ENCODE results near the gene PGM3. TPM values are rescaled to one million over a fixed set of nuclear protein-coding genes. Genes with fewer than 3 reads are reported as not detected.

Gene PGM3
- total RNA-seq, 1 donor from 2014 or later = 23.8 TPM

DNA sequence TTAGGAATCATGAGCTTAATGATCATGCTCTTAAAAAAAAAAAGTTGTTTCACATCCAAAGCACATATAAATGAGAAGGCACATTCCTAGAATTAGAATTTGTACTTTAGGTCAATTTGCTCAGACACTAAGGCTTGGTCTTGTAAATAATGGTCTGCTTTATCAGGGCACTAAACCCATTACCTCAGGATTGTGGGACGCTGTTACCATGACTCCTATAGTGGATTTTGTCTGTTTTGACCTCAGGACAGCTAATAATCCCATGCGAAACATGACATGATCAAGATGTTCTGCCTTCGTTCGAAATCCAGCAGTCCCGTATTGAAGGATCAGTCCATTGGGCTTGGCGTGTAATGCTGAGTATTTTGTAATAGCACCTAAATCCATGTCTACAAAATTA lies 2.4 kb downstream of the PGM3 start:
- DNase-seq (ENCODE audit: low spot score) = no peak
- intact Hi-C loops (cut with DNase I) = loop anchor here (5.0 to 10.0 kb wide), 2 partner anchors 123 to 946 kb away; partner anchors contain the start of genes DOP1A, IBTK and UBE3D

DNA sequence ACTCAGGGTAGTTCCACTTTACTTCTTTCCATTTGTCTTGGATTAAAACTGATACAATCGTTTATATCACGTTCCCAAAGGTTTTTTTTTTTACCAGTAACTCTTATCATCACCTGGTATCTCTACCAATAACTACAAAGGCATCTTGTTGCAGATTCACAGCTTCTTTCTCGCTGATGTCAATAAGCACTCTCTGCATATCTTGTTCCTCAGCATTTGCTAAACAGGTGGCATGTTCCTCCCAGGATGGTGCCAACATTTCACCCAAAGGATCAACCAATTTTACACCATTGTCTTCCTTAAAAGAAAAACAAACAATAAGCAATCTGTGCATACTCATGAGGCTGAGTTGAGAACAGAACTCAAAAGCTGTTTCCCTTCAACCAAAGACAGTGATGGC lies 4.6 kb downstream of the PGM3 start:
- no peak for DNase-seq (ENCODE audit: low spot score)
- intact Hi-C loops (cut with DNase I) = loop anchor here (10.0 kb wide), 1 partner anchor 234 kb away; no protein-coding TSS in a partner anchor

DNA sequence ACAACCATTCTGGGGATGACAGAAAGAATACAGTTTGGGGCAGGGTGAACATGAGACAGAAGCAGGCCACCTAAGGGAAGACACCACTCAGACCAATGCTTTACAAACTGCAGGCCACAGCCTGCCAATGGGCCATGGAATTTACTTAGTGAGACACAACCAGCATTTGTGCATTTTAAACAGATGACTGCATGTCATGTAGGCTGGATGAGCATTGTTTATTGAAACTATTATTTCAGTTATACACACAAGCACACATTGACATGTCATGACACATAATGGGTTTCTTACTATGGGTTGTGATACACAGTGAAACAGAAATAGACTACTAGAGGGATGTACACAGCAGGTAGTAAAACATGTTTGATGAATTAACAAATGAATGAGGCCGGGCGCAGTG lies 8.0 kb downstream of the PGM3 start:
- no peak for DNase-seq (ENCODE audit: low spot score)
- intact Hi-C loops (cut with DNase I) = loop anchor here (10.0 kb wide), 1 partner anchor 230 kb away; no protein-coding TSS in a partner anchor

DNA sequence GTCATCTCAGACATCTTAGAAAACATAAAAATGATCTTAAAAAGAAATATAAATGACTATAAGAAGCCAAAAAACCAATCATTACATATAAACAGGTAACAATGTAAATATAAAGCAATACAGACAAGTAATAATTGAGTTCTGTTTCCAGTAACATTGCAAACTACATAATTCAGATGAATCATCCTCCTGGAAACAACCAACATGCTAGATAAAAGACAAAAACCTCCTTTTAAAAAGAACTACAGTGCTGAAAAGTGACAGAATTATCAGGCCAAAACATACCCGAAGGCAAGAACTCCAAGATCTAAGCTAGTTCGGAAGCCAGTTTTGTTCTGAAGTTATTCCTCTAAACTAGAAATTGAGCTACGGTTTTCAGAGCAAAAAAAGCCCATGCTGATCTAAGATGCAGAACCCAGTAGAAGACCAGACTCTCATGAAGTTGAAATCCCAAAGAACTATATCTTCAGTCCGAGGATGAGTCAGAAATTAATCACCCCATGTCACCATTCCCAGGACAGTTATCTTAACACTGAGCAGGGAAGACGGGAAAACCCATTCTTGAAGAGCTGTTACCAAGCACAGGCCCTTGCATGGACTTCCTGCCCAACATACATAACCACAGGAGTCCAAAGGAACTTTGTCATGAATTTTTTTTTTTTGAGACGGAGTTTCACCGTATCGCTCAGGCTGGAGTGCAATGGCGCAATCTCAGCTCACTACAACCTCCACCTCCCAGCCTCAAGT lies 9.8 kb downstream of the PGM3 start:
- intact Hi-C loops (cut with DNase I) = loop anchor here (10.0 kb wide), 1 partner anchor 228 kb away; no protein-coding TSS in a partner anchor
- DNase-seq (ENCODE audit: low spot score) = no peak

DNA sequence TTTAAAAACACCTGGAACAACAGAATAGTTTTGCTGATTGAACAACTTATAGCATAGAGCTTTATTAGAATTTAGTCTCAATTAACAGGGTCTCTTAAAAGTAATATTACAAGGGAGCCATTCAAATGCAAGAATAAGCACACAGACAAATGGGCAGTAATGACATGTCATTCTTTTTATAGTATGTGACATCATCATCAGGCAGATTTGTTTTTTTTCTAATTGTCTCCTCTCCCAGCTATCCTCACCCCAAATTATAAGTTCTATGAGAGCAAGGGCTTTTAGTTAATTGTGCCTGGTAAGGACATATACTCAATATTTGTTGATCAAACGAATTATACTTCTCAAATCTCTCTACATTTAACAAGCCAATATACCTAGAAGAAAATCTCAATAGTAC lies 11.0 kb downstream of the PGM3 start:
- DNase-seq (ENCODE audit: low spot score) = no peak
- intact Hi-C loops (cut with DNase I) = loop anchor here (10.0 kb wide), 1 partner anchor 227 kb away; no protein-coding TSS in a partner anchor

DNA sequence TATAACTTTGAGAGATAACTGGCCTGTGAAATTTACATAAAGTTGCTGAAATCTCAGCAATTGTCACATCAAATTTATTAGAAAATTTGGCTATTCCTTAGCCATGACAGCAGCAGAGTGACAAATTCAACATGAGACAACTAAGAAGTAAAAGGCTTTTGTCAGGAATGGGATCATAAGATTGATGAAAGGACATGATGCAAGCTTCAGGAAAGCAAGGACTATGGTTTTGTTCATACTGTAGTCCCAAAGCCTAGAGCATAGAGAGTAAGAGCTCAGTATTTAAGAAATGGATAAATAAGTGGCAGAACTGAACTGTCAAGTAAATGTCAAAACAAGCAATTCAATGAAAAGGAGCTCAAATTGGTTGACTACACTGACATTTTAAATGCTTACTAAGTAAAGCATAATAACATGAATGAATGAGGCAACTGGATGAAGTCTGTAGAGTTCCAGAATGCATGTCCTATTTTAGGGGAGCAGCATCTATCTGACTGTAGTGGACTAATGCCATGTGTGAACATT lies 12.6 kb downstream of the PGM3 start:
- intact Hi-C loops (cut with DNase I) = loop anchor here (10.0 kb wide), 1 partner anchor 226 kb away; no protein-coding TSS in a partner anchor
- no peak for DNase-seq (ENCODE audit: low spot score)

DNA sequence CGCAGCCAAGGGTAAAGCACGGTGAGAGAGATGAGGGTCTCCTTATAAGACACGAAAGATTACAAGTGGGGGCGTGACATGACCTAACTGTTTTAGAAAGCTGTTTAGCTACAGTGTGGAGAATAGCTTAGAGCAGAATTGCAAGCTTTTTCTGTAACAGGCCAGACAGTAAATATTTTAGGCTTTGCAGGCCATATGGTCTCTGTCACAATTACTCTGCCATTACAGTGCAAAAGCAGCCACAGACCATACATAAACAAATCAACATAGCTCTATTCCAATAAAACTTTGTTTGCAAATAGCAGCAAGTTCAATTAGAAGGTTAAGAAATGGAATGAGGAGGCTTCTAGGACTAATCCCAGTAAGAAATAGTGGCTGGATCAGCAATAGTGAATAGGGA lies 16.8 kb downstream of the PGM3 start:
- no peak for DNase-seq (ENCODE audit: low spot score)
- intact Hi-C loops (cut with DNase I) = no loop called here

DNA sequence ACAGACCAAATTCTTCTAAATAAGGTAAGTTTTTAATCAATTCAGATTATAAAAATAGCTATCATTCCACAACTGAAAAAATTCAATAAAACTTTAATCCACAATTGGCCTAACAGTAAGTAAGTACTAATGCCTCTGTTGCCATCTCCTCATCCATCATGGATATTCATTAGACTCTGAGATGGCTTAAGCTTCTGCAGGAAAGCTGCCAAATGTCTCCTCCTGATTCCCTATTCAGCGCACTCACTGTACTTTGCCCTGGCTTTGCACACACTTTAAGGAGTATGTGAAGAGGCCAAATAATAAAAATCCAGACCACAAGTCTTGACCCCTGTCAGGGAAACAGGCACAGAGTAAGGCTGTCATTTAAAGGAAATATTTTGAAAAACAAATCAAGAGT lies 23.6 kb downstream of the PGM3 start:
- no peak for DNase-seq (ENCODE audit: low spot score)
- intact Hi-C loops (cut with DNase I) = no loop called here

DNA sequence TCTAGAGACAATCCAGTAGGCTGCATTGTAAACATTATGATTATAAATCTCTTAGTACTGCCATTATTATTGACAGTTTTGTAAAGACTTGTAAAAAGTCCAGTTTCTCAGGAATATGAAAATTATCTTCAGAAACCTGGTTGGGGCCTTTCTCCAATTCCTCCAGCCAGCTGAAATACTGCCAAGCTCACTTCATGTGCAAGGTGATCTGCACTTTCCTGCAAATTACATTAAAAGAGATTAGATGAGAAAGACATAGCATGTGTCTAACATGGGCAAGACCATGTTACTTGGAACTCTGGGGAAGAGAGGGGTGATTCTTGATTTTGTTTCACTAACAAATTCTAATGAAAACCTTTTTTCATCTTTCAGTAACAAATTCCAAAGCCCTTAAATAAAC lies 24.0 kb downstream of the PGM3 start:
- intact Hi-C loops (cut with DNase I) = no loop called here
- DNase-seq (ENCODE audit: low spot score) = no peak

DNA sequence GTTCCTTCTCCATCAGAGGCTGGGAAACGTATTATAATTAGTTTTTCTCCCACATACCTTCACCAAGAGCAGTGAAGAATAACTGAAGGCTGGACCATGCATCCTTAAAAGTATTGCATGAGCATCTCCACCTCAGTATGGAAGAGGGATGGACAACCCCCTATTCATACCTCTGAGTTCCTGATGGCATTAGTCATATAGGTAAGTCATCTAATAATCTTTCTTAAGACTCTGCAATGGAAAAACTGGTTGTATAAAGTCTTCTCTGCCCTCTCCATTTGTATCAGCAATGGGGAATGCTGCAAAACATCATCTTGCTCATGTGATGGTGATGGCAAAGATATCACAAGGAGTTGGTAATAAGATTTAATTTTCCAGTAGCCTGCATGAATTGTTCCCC lies 24.5 kb downstream of the PGM3 start:
- intact Hi-C loops (cut with DNase I) = no loop called here
- DNase-seq (ENCODE audit: low spot score) = no peak

DNA sequence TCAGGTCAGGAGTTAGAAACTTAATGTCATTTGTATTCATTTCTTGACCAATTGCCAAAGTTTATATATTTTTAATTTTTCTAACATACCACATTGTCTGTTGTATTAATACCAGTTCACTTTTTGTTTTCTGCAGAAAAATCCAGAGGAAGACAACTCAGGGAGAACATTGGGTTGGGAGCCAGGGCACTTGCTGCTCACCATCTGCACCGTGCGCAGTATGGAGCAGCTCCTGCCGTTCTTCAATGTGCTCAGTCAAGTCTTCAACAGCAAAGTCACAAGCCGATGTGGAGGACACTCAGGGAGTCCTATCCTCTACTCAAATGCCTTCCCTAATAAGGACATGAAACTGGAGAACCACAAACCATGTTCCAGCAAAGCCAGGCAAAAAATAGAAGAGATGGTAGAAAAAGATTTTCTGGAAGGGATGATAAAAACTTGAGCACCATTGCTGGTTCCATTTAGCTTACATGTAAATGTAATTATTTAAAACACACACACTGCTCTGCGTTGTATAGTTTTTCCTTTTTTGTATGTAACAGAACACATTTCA lies 25.3 kb downstream of the PGM3 start:
- intact Hi-C loops (cut with DNase I) = no loop called here
- no peak for DNase-seq (ENCODE audit: low spot score)

DNA sequence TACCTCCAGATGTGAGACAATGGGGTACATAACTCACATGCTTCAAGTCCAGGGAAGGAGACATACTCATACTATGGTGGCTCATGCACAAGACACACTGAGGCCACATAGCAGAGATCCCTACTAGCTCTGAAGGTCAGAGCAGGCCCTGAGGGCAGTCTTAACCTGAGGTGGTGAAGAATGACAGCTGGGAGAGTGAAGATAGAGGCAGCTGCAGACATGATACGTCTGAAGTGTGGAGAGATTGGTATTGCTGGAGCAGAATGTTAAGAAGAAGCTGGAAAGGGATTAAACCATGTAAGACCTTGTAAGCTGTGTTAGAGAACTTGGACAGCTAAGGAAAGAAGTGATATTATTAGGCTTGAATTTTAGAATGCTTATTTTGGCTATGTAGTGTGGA lies 32.9 kb downstream of the PGM3 start:
- intact Hi-C loops (cut with DNase I) = no loop called here
- no peak for DNase-seq (ENCODE audit: low spot score)

DNA sequence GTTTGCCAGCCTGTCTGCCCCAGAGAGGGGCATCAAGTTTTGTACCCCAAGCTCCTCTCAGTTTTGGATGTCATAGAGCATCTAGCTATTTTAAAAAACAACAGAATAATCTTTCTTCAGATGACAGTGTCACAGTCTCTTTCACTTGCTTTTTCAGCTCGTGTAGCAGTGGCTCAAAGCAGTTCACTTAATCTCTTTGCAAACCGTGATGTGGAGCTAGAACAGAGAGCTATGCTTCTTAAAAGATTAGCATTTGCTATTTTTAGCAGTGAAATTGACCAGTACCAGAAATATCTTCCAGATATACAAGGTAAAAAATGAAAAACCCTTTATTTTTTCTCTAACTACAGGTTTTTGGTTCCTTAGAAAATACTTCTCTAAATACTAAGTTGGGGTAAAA lies 37.3 kb downstream of the PGM3 start:
- no peak for DNase-seq (ENCODE audit: low spot score)
- intact Hi-C loops (cut with DNase I) = no loop called here

DNA sequence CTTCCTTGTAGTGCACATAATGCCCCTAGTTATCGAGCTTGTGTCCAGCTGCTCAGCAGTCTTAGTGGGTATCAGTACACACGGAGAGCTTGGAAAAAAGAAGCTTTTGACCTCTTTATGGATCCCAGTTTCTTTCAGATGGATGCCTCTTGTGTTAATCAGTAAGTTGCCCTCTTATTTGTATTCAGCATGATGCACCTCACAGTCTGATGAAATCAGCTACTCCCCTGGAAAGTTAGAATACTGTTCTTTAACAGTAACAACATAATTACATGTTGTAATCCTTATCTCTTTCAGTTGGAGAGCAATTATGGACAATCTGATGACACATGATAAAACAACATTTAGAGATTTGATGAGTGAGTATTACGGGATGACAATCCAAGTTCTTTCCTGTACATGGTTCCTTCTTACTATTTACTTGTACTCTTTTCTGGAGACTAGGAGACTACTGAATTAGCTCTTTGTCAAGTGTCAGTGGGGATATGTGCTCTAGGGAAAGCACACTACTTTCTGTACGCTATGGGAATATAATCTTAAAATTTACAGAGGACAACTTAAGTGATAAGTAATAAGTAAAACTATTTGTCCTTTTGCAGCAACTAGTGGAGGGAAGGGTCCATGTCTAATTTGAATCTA lies 39.1 kb downstream of the PGM3 start:
- DNase-seq (ENCODE audit: low spot score) = no peak
- intact Hi-C loops (cut with DNase I) = no loop called here

DNA sequence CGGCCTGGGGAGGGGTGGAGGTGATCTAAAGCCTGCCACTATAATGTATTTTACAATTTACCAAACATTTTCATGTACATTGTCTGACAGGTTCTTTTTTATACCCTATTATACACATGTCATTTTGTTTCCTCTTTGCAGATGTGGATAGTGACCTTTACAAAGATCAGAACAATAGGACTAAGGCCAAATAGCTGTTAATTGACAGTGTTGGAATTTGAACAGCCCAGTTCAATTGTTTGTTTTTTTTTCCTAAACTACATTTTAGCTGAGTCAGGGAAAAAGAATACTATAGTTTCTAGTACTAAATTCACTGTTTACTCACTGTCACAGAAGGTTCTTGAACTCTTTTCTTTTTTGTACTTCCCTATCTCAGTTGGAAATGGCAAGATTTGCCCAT lies 40.2 kb downstream of the PGM3 start:
- intact Hi-C loops (cut with DNase I) = no loop called here
- no peak for DNase-seq (ENCODE audit: low spot score)

DNA sequence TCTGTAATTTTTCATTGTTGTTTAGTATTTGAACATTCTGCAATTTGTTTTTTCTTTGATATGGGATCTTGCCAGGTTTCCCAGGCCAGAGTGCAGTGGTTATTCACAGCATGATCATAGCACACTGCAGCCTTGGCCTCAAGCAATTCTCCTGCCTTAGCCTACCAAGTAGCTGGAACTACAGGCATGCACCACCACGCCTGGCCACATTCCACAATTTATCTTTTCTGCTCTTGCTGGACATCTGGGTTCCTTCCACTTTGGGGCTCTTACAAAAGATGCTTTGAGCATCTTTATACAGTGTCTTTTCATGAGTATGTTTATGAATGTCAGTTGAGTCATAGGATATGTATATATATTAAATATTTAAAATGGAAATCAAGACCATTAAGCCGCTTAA lies 42.0 kb downstream of the PGM3 start:
- no peak for DNase-seq (ENCODE audit: low spot score)
- intact Hi-C loops (cut with DNase I) = no loop called here

DNA sequence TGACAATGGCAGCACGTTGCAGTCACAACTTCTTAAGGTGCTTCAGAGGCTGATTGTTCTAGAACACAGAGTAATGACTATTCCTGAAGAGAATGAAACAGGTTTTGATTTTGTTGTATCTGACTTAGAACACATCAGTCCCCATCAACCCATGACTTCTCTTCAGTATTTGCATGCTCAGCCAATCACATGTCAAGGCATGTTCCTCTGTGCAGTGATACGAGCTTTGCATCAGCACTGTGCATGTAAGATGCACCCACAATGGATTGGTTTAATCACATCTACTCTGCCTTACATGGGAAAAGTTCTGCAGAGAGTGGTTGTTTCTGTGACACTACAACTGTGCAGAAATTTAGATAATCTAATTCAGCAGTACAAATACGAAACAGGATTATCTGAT lies 54.3 kb downstream of the PGM3 start:
- intact Hi-C loops (cut with DNase I) = no loop called here
- DNase-seq (ENCODE audit: low spot score) = no peak

DNA sequence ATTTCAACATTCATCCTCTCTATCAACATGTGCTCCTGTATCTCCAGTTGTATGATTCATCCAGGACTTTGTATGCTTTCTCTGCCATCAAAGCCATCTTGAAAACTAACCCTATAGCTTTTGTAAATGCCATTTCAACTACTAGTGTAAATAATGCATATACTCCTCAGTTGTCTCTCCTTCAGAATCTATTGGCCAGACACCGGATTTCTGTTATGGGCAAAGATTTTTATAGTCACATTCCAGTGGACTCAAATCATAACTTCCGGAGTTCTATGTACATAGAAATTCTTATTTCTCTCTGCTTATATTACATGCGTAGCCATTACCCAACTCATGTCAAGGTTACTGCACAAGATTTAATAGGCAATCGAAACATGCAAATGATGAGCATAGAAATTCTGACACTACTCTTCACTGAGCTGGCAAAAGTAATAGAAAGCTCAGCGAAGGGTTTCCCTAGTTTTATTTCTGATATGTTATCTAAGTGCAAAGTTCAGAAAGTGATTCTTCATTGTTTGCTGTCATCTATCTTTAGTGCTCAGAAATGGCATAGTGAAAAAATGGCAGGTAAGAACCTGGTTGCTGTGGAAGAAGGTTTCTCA lies 54.8 kb downstream of the PGM3 start:
- intact Hi-C loops (cut with DNase I) = no loop called here
- no peak for DNase-seq (ENCODE audit: low spot score)

DNA sequence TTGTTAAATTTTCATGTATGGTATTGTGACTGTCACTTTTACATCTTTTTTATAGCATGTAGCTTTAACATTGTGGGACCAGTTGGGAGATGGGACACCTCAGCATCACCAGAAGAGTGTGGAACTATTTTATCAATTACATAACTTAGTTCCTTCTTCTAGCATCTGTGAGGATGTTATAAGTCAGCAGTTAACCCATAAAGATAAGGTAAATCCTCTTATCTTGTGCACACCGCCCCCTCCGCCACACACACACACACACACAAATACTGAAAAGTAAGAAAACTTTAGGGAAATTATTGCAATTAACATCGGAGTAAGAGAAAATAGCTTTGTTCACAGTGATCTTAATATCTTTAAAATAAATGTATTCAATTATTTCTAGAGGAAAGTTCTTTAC lies 60.9 kb downstream of the PGM3 start:
- intact Hi-C loops (cut with DNase I) = no loop called here
- no peak for DNase-seq (ENCODE audit: low spot score)

DNA sequence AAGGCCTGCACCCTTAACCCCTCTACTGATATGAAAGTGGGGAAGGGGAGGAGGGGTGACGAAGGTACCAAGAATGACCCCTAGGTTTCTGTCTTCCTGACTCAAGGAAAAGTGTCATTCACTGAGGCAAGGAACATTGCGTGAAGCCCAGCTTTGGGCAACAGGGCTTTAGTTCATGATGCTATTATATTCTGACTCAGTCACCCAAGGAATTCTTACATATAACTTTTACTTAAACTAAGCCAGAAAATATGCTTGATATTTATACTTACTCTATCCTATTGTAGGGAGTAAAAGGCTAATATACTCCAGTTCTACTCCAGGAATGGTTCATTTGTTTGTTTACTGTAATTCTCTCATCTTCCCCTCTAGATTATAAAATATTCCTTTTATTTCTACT lies 65.1 kb downstream of the PGM3 start:
- DNase-seq (ENCODE audit: low spot score) = no peak
- intact Hi-C loops (cut with DNase I) = no loop called here
